Stimulated activated CD8-positive, alpha-beta memory T cell treated with anti-CD3 and anti-CD28 coated beads, Interleukin-7, amount 100 ng/mL, for 24 hours (primary cell): ENCODE results near the gene PGPEP1.
"Not testable (repeated sequence)": the region's sequence is repeated elsewhere in the genome, so short reads cannot be mapped to it uniquely, and the experiment has no call there.

Source experiments
- DNase-seq: peaks from one replicate; pipeline ENCODE4 v3.0.0-alpha.2; 2020; ENCODE audit warnings: low read depth

Gene PGPEP1

GRCh38 chr19:18332917-18333530 is 7.4 kb upstream of the PGPEP1 start:
- no peak for DNase-seq

- no peak for DNase-seq
Measured at GRCh38 chr19:18333680-18334079, 6.7 kb upstream of the PGPEP1 start.

GRCh38 chr19:18336121-18336520 is 4.3 kb upstream of the PGPEP1 start:
- no peak for DNase-seq

- DNase-seq, result no peak
Measured at GRCh38 chr19:18338541-18338940, 1.9 kb upstream of the PGPEP1 start.

GRCh38 chr19:18339723-18340122 is 675 bp upstream of the PGPEP1 start:
- DNase-seq, result no peak

GRCh38 chr19:18340990-18341868 is 831 bp downstream of the PGPEP1 start:
- peak; percentile 47 for DNase-seq

- DNase-seq, result no peak
Measured at GRCh38 chr19:18342090-18342632, 1.8 kb downstream of the PGPEP1 start.

- DNase-seq, result no peak
Measured at GRCh38 chr19:18344582-18344950, 4.2 kb downstream of the PGPEP1 start.

- DNase-seq, result no peak
Measured at GRCh38 chr19:18345296-18345695, 4.9 kb downstream of the PGPEP1 start.

- no peak for DNase-seq
Measured at GRCh38 chr19:18346091-18346490, 5.7 kb downstream of the PGPEP1 start.

GRCh38 chr19:18348171-18348570 is 7.8 kb downstream of the PGPEP1 start:
- DNase-seq, result no peak

- not testable (repeated sequence) for DNase-seq
Measured at GRCh38 chr19:18348818-18349339, 8.5 kb downstream of the PGPEP1 start.

GRCh38 chr19:18349524-18350128 is 9.2 kb downstream of the PGPEP1 start:
- DNase-seq, result no peak

- DNase-seq, result no peak
Measured at GRCh38 chr19:18350490-18350889, 10.1 kb downstream of the PGPEP1 start.

GRCh38 chr19:18351544-18351943 is 11.1 kb downstream of the PGPEP1 start:
- no peak for DNase-seq

- no peak for DNase-seq
Measured at GRCh38 chr19:18353378-18354005, 13.1 kb downstream of the PGPEP1 start.

GRCh38 chr19:18354743-18355142 is 14.3 kb downstream of the PGPEP1 start:
- DNase-seq, result not testable (repeated sequence)

- no peak for DNase-seq
Measured at GRCh38 chr19:18357041-18357440, 16.6 kb downstream of the PGPEP1 start.

- DNase-seq, result no peak
Measured at GRCh38 chr19:18361646-18362045, 21.2 kb downstream of the PGPEP1 start.

GRCh38 chr19:18362934-18363542 is 22.6 kb downstream of the PGPEP1 start:
- DNase-seq, result no peak

- DNase-seq, result no peak
Measured at GRCh38 chr19:18363787-18364186, 23.4 kb downstream of the PGPEP1 start.
